Measurements from ENCODE around the gene IP6K3.

Gene IP6K3

DNA sequence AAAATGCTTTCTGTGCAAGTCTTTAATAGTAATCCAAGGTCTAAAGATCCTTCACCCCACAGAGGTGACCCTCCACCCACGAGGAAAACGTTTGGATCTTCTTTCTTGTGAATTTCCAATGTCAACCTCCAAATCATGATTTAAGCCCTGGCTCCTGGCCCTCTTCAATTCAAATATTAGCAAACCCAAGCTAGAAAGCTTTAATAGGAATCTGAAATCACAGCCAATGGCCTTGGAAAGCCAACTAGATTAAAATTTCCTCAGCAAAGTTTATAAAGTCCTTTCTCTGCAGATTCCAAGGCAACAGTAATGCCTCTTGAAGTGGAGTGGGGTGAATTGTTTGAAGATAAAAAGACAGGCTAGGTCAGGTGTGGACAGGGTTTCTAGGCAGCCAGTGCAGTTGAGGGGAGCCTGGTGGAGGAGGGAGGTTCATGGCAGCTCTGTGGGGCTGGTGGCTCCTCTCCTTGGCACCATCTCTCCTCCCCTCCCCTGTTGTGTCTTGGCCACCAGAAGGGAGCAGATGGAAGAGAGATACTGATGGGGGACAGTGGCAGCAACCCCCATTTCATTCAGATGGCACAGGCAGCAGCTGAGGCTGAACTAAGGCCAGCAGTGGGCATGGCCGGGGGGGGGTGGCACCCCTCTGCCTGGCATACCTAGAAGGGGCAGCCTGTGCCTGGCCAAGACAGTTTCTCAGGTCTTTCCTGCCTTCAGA is 23.2 kb downstream of the IP6K3 start:
- DNase-seq (ENCODE audit: low read depth) = no peak

DNA sequence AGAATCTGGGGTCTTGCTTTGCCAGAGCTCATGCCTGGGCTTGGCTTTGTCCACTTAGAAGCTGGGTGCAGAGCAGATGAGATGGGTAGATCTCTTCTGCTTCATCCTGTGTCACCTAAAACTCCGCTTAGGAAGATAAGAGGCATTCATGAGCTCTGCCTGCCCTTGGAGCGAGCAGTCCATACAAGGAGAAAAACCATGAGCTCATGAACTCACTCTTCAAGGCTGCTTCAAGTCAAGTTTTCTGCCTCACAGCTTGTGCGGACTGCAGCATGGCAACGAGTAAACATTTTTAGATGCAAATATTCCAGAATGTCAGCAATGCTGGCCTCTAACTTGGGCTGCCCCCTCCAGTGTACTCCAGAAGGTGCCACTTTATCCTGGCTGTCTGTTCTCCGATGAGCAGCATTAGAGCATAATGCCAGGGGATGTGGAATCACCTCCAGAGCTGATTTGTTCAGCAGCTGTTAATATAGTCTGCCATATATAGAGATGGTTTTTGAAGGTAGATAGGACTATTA is 24.5 kb downstream of the IP6K3 start:
- no peak for DNase-seq (ENCODE audit: low read depth)

DNA sequence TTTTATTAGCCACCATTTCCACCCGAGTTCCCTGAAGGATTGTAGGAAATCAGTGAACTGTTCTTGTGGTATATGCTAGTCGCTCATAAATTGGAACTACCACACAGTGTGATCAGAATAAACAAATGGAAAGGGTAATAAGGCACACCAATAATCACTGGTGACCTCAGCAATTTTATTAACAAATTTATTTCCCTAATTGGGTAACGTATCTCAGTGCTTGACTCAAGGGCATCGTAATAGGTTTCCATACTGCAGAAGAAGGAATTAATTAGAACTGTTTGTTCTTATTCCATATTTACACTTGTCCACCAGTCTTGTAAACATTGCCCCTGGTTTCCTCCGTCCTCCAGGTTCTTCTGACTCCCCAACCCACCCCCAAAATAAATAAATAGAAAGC is 25.2 kb downstream of the IP6K3 start:
- no peak for DNase-seq (ENCODE audit: low read depth)

DNA sequence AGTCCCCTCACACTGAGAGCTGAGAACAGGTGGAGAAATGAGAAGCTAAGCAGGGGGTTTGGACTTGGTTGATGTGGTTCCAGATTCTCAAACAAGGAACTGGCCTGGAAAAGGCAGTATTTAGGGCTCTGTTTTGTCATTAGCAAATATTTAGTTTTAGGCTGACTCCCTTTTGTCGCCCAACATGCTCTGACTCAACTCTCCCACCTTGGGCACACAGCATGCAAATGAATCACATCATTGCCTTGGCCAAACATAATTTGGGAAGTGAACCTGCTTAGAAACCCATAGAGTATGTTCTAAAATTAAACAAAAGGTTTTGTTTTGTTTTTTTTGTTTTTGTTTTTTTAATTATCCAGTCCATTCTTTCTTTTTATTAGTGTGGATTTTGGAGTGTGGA is 25.7 kb downstream of the IP6K3 start:
- DNase-seq (ENCODE audit: low read depth) = no peak

DNA sequence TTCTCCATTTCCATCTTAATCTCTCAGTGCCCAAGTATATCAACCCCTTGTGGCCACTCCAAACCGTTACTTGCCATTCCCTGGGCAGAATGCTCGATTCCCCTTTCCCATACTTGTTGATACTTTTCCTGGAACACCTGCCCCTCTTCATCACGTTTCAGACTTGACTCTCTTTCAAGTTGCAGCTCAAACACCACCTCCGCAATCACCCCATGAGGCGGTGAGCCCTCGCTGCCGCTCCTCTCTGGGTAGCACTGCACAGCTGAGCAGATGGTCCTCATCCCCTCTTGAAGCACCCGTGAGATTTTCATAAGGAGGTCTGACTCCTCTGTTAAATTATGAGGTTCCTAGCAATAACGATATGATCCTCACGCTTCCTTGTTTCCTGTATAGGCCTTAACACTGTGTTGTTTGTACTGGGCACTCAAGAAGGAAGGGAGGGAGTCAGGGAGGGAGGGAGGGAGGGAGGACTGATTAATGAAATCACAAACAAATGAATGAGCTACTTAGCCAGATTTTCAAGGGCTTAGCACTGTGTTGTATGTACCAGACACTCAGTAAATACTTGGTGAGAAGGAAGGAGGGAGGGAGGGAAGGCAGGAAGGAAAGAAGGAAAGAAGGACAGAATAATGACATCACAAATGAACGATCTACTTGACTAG is 27.2 kb downstream of the IP6K3 start:
- DNase-seq (ENCODE audit: low read depth) = no peak

DNA sequence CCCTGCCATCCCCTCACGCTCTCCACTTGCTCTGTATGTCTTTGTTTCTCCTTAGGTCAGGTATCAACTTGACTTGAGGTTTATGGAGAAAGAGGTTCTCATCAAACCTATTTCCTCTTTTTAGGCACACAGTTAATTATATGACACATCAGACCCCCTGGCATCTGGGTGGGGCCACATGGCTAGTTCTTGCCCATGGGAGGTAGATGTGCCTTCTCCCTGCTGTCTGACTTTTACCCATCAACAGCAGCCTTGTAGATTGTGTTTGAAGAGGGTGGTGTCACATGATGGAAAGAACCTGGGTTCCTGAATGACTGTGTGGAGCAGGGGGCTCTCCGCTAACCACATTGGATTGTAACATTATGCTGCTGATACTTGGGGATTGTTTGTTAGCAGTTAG is 28.0 kb downstream of the IP6K3 start:
- DNase-seq (ENCODE audit: low read depth) = no peak

DNA sequence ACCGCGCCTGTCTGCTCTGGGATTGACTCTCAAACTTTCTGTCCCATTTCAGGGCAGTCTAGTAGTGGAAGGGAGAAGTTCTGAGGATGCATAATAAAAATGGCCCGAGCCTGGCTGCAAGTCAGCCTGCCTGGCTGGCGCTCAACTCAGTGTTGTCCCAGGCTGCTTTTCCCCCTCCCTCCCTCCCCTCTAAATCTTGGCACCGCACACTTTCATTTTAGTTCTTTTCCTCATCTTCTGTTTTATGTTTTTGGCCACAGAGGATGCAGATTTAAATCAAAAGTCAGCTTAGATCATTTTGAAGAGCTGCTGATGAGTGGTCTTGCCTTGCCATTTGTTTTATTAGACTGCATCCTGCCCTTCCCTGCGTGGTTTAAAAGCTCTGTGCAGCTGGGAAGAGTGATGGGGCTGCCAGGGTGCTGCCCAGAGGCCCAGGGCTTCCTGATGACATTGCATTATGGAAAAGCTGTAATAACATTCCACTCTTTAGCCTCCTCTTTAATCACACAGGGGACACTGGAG is 28.7 kb downstream of the IP6K3 start:
- DNase-seq (ENCODE audit: low read depth) = peak; percentile 21

DNA sequence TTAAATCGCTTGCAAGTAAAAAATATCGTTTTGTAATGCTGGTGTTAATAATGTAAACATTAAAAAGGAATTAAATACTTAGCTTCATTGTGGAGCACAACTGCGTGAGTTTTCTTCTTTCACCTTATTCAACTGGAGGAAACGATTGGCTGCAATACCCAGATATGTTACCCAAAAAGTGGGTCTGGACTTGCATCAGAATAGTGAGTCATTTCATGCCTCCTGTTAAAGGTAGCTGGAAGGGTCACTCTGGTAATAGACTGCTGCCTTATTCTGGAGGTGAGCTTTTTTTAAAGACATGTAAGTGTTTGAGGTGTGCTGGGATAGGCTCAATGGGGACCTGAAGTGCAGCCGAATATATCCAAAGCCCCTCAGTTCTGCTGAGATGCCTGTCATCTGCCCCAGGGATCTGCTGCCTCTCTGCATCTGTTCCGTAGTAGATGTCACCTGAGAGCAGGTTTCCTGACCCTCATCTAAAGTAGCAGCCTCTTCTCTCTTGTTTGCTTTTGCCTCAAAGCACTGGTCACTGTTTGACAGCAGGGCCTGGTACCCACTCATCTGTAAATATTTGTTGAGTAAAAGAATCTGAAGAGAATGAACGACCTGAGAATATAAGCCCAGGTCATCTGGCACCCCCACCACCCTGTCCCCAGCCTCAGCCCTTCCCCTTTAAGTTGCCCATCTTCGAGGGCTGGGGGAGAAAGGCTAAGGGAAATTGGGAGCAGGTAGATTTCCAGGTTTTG is 29.6 kb downstream of the IP6K3 start:
- no peak for DNase-seq (ENCODE audit: low read depth)

DNA sequence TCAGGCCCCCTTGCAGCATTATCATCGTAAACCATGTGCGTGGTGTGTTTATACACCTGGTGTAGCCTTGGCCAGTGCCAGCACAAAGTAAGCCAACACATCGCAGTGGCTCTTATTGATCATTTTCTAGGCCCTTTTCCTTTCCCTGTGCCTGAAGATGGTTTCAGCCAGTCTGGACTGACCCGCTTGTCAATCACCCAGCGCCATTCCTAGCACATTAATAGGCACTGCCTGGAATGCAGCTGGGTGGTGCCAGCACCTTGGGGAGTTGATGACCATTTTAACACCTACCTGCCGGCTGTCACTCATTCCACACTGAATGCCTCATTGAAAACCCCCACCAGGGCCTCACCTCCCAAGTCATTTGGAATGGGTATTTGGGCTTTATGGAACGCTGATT is 30.3 kb downstream of the IP6K3 start:
- DNase-seq (ENCODE audit: low read depth) = no peak

DNA sequence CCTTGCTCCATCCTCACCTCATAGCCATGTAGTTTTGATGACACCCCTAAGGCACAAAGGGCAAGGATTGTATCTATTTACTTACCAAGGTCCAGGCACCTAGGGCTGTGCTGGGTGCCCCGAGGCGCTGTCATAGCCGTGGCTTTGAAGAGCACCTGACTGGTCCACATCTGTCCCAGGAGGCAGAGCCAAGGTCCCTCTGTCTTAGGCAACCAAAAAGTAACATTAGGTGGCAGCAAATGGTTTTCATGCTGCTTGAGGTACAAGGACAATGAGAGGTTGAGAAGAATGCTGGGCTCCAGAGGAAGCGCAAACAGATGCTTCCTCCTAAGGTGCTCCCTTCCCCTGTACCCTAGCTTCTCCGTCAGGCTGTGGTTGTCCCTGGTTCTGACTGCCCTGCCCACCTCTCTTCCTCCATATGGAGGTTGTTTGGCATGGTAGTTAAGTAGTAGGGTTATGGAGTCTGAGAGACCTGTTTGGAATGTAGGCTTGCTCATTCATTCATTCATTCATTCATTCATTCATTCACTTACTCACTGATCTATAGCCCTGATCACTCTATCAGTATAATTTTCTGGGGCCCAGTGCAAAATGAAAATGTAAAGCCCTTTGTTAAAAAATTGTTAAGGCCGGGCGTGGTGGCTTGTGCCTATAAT is 32.2 kb downstream of the IP6K3 start:
- no peak for DNase-seq (ENCODE audit: low read depth)

DNA sequence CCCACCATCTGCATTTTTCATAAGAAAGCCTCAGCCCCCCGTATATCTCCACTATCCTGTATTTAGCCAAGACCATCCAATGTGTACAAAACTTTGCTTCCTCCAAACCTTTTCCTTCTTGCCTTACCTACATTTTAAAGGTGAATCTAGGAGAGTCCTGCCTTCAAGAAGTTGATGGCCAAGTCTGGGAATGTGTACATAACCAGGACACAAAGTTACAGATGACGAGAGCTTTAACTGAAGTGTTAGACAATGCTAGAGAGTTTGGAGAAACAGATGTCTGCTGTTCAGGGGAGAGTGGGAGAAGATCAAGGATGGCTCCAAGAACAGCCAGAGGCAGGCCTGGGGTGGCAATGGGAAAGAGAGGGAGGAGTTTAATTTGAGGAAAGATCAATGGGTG is 32.9 kb downstream of the IP6K3 start:
- no peak for DNase-seq (ENCODE audit: low read depth)

DNA sequence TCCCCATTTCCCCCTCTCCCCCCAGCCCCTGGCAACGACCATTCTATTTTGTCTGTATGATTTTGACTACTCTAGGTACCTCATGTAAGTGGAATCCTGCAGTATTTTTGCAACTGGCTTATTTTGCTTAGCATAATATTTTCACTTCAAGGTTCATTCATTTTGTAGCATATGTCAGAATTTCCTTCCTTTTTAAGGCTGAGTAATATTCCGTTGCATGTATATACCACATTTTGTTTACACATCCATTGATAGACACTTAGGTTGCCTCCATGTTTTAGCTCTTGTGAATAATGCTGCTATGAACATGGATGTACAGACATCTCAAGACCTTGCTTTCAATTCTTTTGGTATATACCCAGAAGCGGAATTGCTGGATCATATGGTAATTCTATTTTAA is 33.8 kb downstream of the IP6K3 start:
- DNase-seq (ENCODE audit: low read depth) = no peak

DNA sequence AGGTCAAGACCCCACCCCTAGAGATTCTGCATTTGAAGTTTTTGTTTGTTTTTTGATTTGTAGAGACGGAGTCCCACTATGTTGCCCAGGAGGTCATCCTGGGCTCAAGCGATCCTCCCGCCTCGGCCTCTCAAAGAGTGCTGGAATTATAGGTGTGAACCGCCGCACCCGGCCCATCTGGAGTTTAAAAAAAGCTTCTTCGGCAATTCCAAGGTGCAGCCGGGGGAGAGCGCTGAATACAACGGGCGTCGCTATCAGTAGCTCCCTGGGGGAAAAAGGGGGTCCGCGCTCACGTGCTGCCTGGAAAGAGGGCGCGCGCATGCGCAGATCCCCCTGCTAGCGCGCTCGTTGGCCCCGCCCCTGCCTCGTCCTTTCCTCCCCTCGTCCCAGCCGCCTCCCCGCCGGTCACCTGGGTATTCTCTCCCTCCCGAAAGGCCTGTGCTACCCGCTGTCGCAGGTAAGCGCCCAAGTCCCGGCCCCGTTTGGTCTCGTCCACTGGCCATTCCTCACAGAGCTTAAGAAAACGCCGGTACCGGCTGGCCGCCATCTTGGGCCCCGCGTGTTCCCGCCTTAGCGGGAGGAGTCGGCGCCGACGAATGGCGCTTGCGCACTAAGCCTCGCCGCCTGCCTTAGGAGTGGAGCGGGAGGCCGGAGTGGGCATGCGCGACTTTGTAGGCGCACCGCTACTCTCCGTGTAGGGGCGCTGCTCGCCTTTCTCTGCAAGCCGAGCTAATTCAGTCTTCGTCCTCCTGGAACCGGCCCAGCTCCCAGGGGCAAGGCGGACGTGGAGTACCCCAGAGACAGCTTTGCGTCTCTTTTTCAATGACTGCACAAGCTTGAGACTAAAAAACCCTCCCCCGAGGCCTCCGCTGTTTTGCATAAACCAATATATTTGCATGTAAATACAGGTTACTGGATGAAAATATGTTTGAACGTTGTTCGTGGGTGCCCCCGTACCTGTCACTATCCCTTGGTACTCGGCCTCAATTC is 35.3 kb downstream of the IP6K3 start, which contains the start of gene UQCC2:
Gene UQCC2 (minus strand): TSS at position 561 of the 990 bp plus-strand sequence. CDS start 14 bp downstream, at position 547.
- peak; percentile 92 for DNase-seq (ENCODE audit: low read depth)

DNA sequence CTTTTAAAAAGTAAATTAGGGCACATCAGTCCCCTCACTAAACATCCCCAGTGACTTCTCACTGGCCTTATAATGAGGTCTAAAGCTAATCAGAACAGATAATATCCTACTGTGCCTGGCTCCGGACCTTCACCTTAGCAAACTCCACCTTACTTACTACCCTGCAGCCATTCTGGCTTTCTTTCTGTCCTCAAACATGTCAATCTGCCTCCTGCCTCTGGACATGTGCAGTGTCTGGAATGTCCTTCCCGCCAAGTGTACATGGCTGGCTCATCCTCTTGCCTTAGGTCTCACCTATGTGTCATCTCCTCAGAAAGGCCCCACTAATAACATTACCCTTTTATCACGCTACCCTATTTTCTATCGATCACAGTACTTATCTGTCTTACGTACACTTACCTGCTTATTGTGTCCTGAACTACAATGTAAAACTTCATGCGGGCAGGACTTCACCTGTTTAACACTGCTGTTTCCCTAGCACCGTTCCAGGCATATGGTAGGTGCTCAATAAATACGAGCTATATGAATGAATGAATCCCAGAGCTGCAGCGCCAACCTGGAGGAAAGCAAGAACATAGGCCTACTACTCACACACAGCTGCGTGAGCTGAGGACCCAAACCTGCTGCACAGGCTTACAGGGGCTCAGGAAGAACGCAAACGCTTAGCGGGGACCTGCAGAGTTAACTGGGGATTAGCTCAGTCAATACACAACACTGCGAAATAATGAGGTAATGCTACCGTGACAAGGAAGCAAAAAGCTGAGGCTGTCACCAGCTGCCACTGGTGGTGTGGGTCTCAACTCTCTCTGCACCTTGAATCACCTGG is 36.2 kb downstream of the IP6K3 start:
- no peak for DNase-seq (ENCODE audit: low read depth)

DNA sequence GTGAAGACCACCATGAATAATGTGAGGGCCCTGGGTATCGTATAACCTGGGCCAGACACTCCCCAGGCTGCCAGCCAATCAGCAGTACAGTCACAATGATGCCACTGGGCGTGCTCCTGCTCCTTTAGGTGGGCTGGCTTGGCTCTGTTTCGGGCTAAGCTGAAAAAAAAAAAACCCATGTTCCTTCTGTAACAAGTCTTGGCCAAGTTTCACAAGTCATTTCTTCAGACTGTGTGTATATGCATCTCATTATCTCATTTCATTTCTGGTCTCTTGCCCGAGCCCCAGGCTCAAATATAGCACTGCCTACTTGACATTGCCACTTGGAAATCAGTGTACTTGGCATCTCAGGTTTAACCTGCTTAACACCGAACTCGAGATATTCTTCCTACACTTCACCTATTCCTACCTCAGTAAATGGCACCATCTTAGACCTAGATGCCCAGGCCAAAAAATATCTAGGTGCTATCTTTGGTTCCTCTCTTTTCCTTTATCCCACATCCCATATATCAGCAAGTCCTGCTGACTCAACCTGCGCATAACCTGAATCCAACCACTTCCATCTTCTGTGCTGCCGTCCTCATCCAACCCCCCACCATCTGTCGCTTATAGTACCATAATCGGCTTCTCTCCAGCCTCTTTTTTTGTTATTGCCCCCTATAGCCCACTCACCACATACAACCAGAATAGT is 37.0 kb downstream of the IP6K3 start:
- DNase-seq (ENCODE audit: low read depth) = no peak

DNA sequence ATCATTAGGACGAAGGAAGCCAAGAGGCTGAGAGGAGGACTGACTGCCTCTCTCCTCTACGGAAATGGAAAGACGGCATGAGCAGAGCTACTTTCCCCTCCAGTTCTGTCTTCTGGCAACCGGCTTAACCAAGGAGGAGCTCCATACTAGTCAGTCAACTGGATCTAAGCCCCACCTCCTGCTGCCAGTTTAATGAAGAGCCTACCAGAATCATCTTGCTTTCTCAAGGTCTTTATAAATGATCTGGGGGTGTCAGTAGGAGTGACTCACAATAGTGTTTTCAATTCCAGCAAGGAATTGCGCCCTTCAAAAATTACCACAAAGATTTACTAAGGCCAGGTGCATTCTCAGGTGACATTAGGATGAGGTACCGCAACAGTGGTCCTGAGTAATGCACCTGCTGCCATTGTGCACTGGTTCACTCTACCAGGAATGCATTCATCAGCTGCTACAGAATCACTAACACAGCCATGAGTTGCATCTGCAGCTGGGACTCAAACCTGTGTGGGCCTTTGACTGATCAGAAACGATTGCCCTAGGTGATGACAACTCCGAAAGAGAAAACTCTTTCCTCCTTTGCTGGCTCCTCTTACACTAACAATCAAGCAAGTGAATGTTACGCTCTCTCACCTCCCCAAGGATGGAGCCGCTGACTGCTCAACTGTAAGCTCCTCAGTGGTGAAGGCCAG is 38.0 kb downstream of the IP6K3 start:
- DNase-seq (ENCODE audit: low read depth) = no peak

DNA sequence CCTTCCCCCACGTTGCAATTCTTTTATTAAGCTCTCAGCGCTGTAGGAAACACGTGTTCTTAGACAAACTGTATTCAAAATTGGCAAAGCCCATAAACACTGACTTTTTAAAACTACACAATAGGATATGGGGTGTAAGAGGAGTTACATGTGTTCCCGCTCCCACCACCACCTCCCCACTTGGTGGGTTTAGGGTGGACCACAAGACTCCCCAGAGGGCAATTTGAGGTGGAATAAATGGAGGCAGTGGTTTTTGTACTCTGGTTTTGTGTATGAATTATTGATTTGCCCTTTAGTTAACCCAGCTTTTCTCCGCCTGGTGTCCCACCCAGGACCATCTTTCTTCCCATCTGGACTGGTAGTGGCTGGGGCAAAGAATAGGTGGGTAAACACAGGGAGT is 38.9 kb downstream of the IP6K3 start:
- DNase-seq (ENCODE audit: low read depth) = no peak

DNA sequence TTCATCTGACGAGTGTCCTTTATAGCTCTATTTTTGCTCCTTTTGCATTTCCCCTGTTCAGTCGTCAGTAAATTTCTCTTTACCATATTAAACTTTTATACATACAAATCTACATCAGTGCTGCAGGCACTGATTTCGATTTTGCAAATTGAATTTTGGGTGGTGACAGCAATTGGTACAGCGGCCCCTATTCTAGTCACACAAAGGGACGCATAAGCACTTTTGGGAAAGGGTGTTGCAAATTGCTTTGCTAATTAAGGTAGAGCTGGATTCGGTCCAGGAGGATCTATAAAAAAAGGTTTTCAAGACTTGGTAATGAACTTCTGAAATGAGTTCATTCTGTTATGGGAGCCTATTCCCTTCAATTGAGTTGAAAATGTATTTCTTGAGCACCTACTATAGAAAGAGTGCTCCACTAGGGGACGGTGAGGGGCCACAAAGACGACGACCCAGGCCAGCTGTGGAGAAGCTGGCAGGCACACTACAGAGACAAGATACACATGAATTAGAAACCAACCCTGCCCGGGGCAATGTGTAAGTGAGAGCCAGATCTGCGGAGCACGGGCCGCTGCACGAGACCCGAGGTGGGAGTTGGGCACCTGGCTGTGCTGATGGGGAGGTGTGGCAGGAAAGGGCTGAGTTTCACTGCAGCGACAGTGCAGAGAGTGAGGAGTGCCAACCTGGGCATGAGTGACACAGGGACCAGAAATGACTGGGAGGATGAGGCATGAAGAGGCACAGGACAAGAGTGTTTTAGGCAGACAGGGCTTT is 40.6 kb downstream of the IP6K3 start:
- DNase-seq (ENCODE audit: low read depth) = no peak

All from stromal cell of bone marrow (primary cell).